ENCODE results near the gene HPSE2. TPM values are rescaled to one million over a fixed set of nuclear protein-coding genes. Genes with fewer than 3 reads are reported as not detected.
"Not testable (repeated sequence)": the region's sequence is repeated elsewhere in the genome, so short reads cannot be mapped to it uniquely, and the experiment has no call there.

The HPSE2 gene
- total RNA-seq, 1 donor from 2014 or later, result not detected

- H3K4me3 Mint-ChIP-seq, result no peak overlapping the region
- DNase-seq (ENCODE audit: low read depth, low spot score), result no peak
- no peaks in the 10 kb centered on the region for H3K9me3 Mint-ChIP-seq
- no peak overlapping the region for H3K27ac Mint-ChIP-seq (ENCODE audit: unreplicated experiment)
- peaks cover 4% of the 10 kb centered on the region for H3K4me1 Mint-ChIP-seq
- no peaks in the 10 kb centered on the region for H3K36me3 Mint-ChIP-seq (ENCODE audit: low read depth)
- TF ChIP-seq CTCF (conservative IDR thresholded peaks at IDR 0.05), result no peak
- no peaks in the 10 kb centered on the region for H3K27me3 Mint-ChIP-seq (ENCODE audit: low read depth)
Measured at GRCh38 chr10:98555021-98555619, 680.5 kb downstream of the HPSE2 start.

GRCh38 chr10:98541561-98541960, 694.1 kb downstream of the HPSE2 start:
- not testable (repeated sequence) for DNase-seq (ENCODE audit: low read depth, low spot score); H3K27me3 Mint-ChIP-seq (ENCODE audit: low read depth); H3K36me3 Mint-ChIP-seq (ENCODE audit: low read depth); H3K27ac Mint-ChIP-seq (ENCODE audit: unreplicated experiment); H3K4me1 Mint-ChIP-seq; H3K9me3 Mint-ChIP-seq; H3K4me3 Mint-ChIP-seq

GRCh38 chr10:98539578-98539977, 696.1 kb downstream of the HPSE2 start:
- TF ChIP-seq CTCF (conservative IDR thresholded peaks at IDR 0.05), result no peak
- Mint-ChIP-seq H3K27me3 (ENCODE audit: low read depth) (no peaks in the 10 kb centered on the region), H3K27ac (ENCODE audit: unreplicated experiment) (no peak overlapping the region), H3K36me3 (ENCODE audit: low read depth) (no peaks in the 10 kb centered on the region), H3K4me3 (no peak overlapping the region), H3K9me3 (peaks cover 2% of the 10 kb centered on the region), H3K4me1 (no peaks in the 10 kb centered on the region)
- no peak for DNase-seq (ENCODE audit: low read depth, low spot score)

DNA sequence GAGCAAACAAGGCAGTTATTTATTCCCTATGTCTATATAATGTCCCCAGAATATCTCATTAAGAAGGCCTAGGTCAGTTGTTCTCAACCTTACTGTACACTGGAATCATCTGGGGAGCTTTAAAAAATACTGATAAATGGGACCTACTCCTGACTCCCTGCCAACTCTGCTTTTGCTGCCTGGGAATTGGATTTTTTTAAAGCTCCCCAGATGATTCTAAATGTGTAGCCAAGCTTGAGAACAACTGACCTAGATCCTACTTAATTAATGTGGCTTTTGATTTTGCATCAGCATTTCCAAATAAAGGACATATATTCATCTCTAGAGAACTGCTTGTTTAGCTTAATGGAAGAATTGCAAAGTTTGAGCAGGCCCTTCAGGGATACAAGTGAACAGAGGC, 697.2 kb downstream of the HPSE2 start:
- Mint-ChIP-seq H3K9me3 (no peaks in the 10 kb centered on the region), H3K4me3 (no peak overlapping the region), H3K27me3 (ENCODE audit: low read depth) (no peaks in the 10 kb centered on the region), H3K27ac (ENCODE audit: unreplicated experiment) (no peak overlapping the region), H3K4me1 (no peaks in the 10 kb centered on the region), H3K36me3 (ENCODE audit: low read depth) (no peaks in the 10 kb centered on the region)
- TF ChIP-seq CTCF (conservative IDR thresholded peaks at IDR 0.05), result no peak
- DNase-seq (ENCODE audit: low read depth, low spot score), result no peak

DNA sequence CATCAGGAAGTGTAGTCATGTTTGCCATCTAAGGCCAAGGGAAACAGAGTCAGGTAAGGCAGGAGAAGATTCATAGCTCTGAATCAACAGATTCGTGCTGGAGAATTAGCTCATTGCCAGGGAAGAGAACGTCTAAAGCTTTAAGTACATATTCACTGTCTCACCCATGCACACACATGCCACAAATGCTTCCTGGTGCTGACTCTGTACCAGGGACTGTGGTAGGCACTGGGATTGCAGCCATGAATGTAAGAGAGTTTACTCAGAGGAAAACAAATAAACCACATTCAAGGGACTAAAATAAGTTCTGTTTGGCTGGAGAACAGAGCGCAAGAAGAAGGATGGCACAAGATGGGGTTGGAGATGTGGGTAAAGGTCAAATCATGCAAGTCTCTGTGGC, 699.1 kb downstream of the HPSE2 start:
- no peaks in the 10 kb centered on the region for H3K36me3 Mint-ChIP-seq (ENCODE audit: low read depth)
- no peaks in the 10 kb centered on the region for H3K4me1 Mint-ChIP-seq
- no peak for DNase-seq (ENCODE audit: low read depth, low spot score)
- H3K27ac Mint-ChIP-seq (ENCODE audit: unreplicated experiment), result no peak overlapping the region
- TF ChIP-seq CTCF (conservative IDR thresholded peaks at IDR 0.05), result no peak
- no peaks in the 10 kb centered on the region for H3K9me3 Mint-ChIP-seq
- no peak overlapping the region for H3K4me3 Mint-ChIP-seq
- no peaks in the 10 kb centered on the region for H3K27me3 Mint-ChIP-seq (ENCODE audit: low read depth)

DNA sequence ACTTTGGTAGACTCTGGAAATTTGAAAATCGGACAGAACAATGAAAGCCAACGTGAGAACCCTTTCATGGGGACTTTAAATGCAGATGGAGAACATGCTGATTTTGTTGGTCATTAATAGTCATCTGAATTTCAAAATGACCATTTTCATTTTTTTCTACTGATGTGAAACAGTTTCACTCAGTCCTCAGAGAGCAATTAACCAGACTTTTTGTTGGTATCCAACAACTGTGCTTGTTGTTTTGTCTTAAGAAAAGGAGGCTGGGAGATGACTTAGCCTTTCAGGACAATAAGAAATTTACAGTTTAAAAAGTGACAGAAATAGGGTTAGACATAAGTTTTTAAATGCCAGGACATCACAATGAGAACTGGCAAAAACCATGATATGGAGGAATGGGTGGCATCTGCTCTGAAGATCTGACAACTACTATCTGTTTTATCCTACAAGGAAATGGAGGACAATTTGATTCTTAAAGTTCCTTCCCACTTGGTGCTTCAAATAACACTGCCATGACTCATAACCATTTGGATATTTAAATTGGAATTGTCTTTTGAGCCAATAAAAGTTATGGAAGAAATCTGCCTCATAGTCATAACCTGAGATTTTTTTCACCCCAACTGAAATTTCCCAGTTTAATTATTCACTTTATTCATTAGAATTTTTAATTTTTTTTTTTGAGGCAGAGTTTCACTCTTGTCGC, 701.8 kb downstream of the HPSE2 start:
- no peaks in the 10 kb centered on the region for H3K36me3 Mint-ChIP-seq (ENCODE audit: low read depth)
- no peaks in the 10 kb centered on the region for H3K27me3 Mint-ChIP-seq (ENCODE audit: low read depth)
- no peak for DNase-seq (ENCODE audit: low read depth, low spot score)
- TF ChIP-seq CTCF (conservative IDR thresholded peaks at IDR 0.05), result no peak
- no peak overlapping the region for H3K4me3 Mint-ChIP-seq
- no peaks in the 10 kb centered on the region for H3K9me3 Mint-ChIP-seq
- no peaks in the 10 kb centered on the region for H3K4me1 Mint-ChIP-seq
- H3K27ac Mint-ChIP-seq (ENCODE audit: unreplicated experiment), result no peak overlapping the region
